ENCODE measurements around the gene ARFGEF2.

DNA sequence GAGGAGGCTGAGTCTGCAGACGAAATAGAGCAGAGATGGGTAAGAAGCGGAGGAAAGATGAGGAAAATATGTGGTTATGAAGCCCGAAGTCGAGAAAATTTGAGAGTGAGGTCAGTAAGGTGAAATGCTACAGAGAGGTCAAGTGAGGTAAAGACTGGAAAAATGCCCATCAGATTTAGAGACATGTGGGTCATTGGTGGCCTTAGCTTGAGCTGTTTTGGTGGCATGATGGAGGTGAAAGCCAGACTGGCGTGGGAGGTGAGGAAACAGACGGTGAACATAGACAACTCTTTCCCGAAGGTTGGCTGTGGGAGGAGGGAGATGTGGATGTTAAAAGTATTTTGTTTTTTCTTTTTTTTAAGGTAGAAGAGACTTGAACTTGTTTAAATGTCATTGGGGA, 9.4 kb downstream of the ARFGEF2 start:
- TF ChIP-seq POLR2A (IDR thresholded peaks at IDR 0.05; ENCODE audit: low read depth, low read length) (no peak), POLR2AphosphoS5 (IDR thresholded peaks at IDR 0.05; ENCODE audit: low read depth, low read length) (no peak)
